GM06990 (cell line): ENCODE data around the gene SMOC2.

Experiments
- DNase-seq: peaks from one replicate; pipeline ENCODE4 v3.0.0-alpha.2; 2011; ENCODE audit not compliant: insufficient read length; ENCODE audit errors: extremely low read depth
- H3K27me3 ChIP-seq: replicated peaks from 2 replicates; pipeline ENCODE4 v1.6.0; 2011; ENCODE audit warnings: low read length; ENCODE audit not compliant: control insufficient read depth, insufficient read depth
- H3K36me3 ChIP-seq: 2 replicates; pipeline ENCODE4 v1.5.1; 2011; ENCODE audit warnings: low read length; ENCODE audit not compliant: control insufficient read depth, insufficient read depth
- H3K4me3 ChIP-seq: replicated peaks from 2 replicates; pipeline ENCODE4 v1.5.1; 2011; ENCODE audit warnings: low read depth, mild to moderate bottlenecking, control low read depth, low read length
- CTCF ChIP-seq: IDR thresholded peaks from 2 replicates; pipeline ENCODE4 v1.5.1; 2011; ENCODE audit warnings: low read length, control low read depth, mild to moderate bottlenecking, inconsistent platforms; ENCODE audit not compliant: insufficient read depth, poor library complexity, severe bottlenecking

The SMOC2 gene

GRCh38 chr6:168660400-168660945 lies 219.5 kb downstream of the SMOC2 start:
- TF ChIP-seq CTCF: no peak
- H3K27me3 ChIP-seq: no peaks in the 10 kb centered on the region
- H3K4me3 ChIP-seq: no peak overlapping the region
- no peak for DNase-seq
- H3K36me3 ChIP-seq: no peaks in the 10 kb centered on the region

DNA sequence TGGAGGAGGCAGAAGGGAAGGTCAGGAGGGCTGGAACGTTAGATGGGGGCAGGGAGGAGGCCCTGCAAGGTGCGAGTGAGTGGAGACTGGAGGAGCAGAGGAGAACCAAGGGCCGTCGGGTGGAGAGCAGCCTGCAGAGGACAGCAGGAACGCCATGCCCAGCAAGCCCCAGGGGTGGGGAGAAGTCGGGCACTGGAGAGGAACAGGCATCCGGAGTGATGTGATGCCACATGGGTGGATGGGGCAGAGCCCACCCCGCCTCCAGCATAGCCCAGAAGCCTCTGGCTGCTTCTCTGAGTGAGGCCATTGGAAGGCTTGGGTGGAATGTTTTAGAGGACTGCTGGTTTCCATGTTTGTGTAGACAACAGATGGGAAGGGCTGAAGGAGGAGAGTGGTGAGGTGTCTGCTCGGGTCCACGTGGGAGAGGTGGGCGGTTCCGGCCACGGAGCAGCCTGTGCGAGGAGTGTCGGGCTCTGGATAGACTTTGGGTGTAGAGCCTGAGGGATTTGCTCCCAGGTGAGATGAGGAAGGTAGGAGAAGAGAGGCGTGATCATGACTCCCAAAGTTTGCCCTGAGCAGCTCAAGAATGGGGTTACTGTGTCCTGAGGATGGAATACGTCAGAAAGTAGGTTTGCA lies 221.4 kb downstream of the SMOC2 start:
- no peaks in the 10 kb centered on the region for H3K27me3 ChIP-seq
- no peak for TF ChIP-seq CTCF
- H3K4me3 ChIP-seq: no peak overlapping the region
- DNase-seq: no peak
- no peaks in the 10 kb centered on the region for H3K36me3 ChIP-seq

GRCh38 chr6:168663041-168663440 lies 222.1 kb downstream of the SMOC2 start:
- H3K27me3 ChIP-seq: no peaks in the 10 kb centered on the region
- no peak for TF ChIP-seq CTCF
- no peak for DNase-seq

DNA sequence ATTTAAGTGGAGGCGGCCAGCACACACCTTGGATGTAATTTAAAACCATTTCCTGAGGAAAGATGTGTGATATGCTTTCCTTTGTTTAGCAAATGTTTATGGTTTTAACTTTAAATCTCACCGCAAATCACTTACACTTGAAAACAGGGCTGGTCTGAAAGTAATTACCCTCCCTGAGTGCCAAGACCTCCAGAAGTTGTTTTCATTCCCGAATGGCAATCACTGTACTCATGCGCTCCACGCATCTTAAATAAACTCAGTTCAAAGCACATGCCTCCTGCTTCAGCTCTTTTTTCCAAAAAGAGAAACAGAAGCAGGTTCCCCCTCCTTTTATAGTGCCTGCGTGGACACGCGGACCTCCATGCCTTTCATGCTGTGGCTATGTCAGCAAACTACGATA lies 224.0 kb downstream of the SMOC2 start:
- H3K4me3 ChIP-seq: no peak overlapping the region
- TF ChIP-seq CTCF: no peak
- DNase-seq: no peak
- no peaks in the 10 kb centered on the region for H3K27me3 ChIP-seq
- H3K36me3 ChIP-seq: no peaks in the 10 kb centered on the region

More at GRCh38 chr6:168663041-168663440, 222.1 kb downstream of the SMOC2 start:
- H3K4me3 ChIP-seq: no peak overlapping the region
- no peaks in the 10 kb centered on the region for H3K36me3 ChIP-seq

DNA sequence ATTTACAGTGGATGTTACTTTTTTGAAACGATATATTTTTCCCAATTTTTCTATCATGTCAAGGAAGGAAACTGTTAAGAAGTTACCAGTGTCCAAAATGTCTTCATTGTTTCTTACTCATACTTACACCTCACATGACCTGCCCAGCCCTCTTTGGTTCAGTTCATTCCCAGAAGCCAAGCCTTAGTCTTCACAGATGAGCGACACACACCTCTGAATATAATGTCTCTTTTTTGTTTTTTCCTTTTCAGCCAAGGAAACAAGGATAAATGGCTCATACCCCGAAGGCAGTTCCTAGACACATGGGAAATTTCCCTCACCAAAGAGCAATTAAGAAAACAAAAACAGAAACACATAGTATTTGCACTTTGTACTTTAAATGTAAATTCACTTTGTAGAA lies 225.2 kb downstream of the SMOC2 start:
- Histone ChIP-seq H3K36me3 (no peaks in the 10 kb centered on the region), H3K27me3 (no peaks in the 10 kb centered on the region), H3K4me3 (no peak overlapping the region)
- no peak for TF ChIP-seq CTCF
- no peak for DNase-seq
